OCI-LY7 (cell line): ENCODE results near the gene ZCCHC12.

ENCODE experiments used
- EZH2phosphoT487 ChIP-seq: fragments of 200-600 bp; sonication (generic); IDR thresholded peaks from 2 replicates; pipeline ENCODE4 v1.6.1; 2018; ENCODE audit warnings: low read depth, borderline replicate concordance, mild to moderate bottlenecking, mixed run types, antibody characterized with exemption, low read length, moderate library complexity, mixed read lengths
- TF ChIP-seq, protein P1 (sequence below): fragments of 200-600 bp; sonication (generic); conservative IDR thresholded peaks from 2 replicates; pipeline ENCODE4 v1.5.1; 2014; ENCODE audit warnings: mild to moderate bottlenecking, antibody characterized with exemption, low read length, moderate library complexity, mixed read lengths

DNA sequence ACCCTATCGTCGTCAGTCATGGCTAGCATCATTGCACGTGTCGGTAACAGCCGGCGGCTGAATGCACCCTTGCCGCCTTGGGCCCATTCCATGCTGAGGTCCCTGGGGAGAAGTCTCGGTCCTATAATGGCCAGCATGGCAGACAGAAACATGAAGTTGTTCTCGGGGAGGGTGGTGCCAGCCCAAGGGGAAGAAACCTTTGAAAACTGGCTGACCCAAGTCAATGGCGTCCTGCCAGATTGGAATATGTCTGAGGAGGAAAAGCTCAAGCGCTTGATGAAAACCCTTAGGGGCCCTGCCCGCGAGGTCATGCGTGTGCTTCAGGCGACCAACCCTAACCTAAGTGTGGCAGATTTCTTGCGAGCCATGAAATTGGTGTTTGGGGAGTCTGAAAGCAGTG, 1.6 kb downstream of the ZCCHC12 start:
- TF ChIP-seq, protein P1, sequence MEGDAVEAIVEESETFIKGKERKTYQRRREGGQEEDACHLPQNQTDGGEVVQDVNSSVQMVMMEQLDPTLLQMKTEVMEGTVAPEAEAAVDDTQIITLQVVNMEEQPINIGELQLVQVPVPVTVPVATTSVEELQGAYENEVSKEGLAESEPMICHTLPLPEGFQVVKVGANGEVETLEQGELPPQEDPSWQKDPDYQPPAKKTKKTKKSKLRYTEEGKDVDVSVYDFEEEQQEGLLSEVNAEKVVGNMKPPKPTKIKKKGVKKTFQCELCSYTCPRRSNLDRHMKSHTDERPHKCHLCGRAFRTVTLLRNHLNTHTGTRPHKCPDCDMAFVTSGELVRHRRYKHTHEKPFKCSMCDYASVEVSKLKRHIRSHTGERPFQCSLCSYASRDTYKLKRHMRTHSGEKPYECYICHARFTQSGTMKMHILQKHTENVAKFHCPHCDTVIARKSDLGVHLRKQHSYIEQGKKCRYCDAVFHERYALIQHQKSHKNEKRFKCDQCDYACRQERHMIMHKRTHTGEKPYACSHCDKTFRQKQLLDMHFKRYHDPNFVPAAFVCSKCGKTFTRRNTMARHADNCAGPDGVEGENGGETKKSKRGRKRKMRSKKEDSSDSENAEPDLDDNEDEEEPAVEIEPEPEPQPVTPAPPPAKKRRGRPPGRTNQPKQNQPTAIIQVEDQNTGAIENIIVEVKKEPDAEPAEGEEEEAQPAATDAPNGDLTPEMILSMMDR = no peak
- TF ChIP-seq EZH2phosphoT487 = no peak
